Hepatocyte (in vitro differentiated cells): Measurements from ENCODE around the gene ZNF512. TPM values are rescaled to one million over a fixed set of nuclear protein-coding genes. Genes with fewer than 3 reads are reported as not detected.

Source experiments
- DNase-seq: peaks from one replicate; pipeline ENCODE4 v3.0.0-alpha.2; 2016; ENCODE audit warnings: low spot score
- H2AFZ ChIP-seq: fragments of 200-600 bp; sonication (generic); 2 replicates; pipeline ENCODE4 v1.6.0; 2016; ENCODE audit warnings: antibody characterized with exemption, mild to moderate bottlenecking
- H3K27ac ChIP-seq: fragments of 200-600 bp; sonication (generic); 2 replicates; pipeline ENCODE4 v1.5.1; 2016; ENCODE audit warnings: mild to moderate bottlenecking
- H3K27me3 ChIP-seq: fragments of 200-600 bp; sonication (generic); 2 replicates; pipeline ENCODE4 v1.6.1; 2016
- H3K36me3 ChIP-seq: fragments of 200-600 bp; sonication (generic); replicated peaks from 2 replicates; pipeline ENCODE4 v1.5.1; 2016; ENCODE audit warnings: low read depth; ENCODE audit not compliant: insufficient read depth
- H3K4me1 ChIP-seq: fragments of 200-600 bp; sonication (generic); 2 replicates; pipeline ENCODE4 v1.5.1; 2016; ENCODE audit warnings: mild to moderate bottlenecking, moderate library complexity; ENCODE audit not compliant: insufficient read depth
- H3K4me2 ChIP-seq: fragments of 200-600 bp; sonication (generic); 2 replicates; pipeline ENCODE4 v1.6.0; 2016
- H3K4me3 ChIP-seq: fragments of 200-600 bp; sonication (generic); 2 replicates; pipeline ENCODE4 v1.5.1; 2016; ENCODE audit warnings: mild to moderate bottlenecking
- H3K79me2 ChIP-seq: fragments of 200-600 bp; sonication (generic); 2 replicates; pipeline ENCODE4 v1.6.0; 2017; ENCODE audit warnings: mild to moderate bottlenecking
- H3K9me2 ChIP-seq: fragments of 200-600 bp; sonication (generic); replicated peaks from 2 replicates; pipeline ENCODE4 v1.6.0; 2017; ENCODE audit warnings: mild to moderate bottlenecking; ENCODE audit not compliant: insufficient read depth
- H3K9me3 ChIP-seq: fragments of 200-600 bp; sonication (generic); 2 replicates; pipeline ENCODE4 v1.5.1; 2016; ENCODE audit warnings: low read depth, mild to moderate bottlenecking
- H4K20me1 ChIP-seq: fragments of 200-600 bp; sonication (generic); 2 replicates; pipeline ENCODE4 v1.6.0; 2016; ENCODE audit warnings: mild to moderate bottlenecking; ENCODE audit not compliant: insufficient read depth, poor library complexity, severe bottlenecking
- EZH2 ChIP-seq: fragments of 200-600 bp; sonication (generic); IDR thresholded peaks from 2 replicates; pipeline ENCODE4 v1.6.1; 2016; ENCODE audit warnings: antibody characterized with exemption, mild to moderate bottlenecking, borderline replicate concordance
- EZH2phosphoT487 ChIP-seq: fragments of 200-600 bp; sonication (generic); IDR thresholded peaks from one replicate; pipeline ENCODE4 v1.6.1; 2018; ENCODE audit warnings: antibody characterized with exemption, mild to moderate bottlenecking, low read depth, moderate library complexity; ENCODE audit not compliant: unreplicated experiment, severe bottlenecking
- WGBS: methylation state at CpG from one replicate; pipeline ENCODE4 v1.1.6; 2016; ENCODE audit warnings: low lambda C conversion rate; ENCODE audit errors: missing lambda C conversion rate; 5-methylcytosine and 5-hydroxymethylcytosine counted together
- polyA plus RNA-seq: library from polyadenylated mRNA; unstranded; fragments of >200 nt; fragmentation: Nextera tagmentation; extraction: Ambion mirVana; gene quantifications from 2 replicates; pipeline ENCODE4 v1.2.1, GENCODE V29; 2016
- total RNA-seq: library from RNA; depleted of rRNA; stranded (reverse); fragments of >200 nt; gene quantifications from 2 replicates; pipeline ENCODE4 v1.2.3, GENCODE V29; 2014
- TF ChIP-seq, protein P1 (sequence below): fragments of 200-600 bp; sonication (generic); IDR thresholded peaks from 2 replicates; pipeline ENCODE4 v1.5.1; 2016; ENCODE audit warnings: antibody characterized with exemption, mild to moderate bottlenecking; ENCODE audit not compliant: poor library complexity

Gene ZNF512
- total and polyA plus RNA-seq, 2 experiments from 2014 or later = 19.9 to 27.7 TPM

DNA sequence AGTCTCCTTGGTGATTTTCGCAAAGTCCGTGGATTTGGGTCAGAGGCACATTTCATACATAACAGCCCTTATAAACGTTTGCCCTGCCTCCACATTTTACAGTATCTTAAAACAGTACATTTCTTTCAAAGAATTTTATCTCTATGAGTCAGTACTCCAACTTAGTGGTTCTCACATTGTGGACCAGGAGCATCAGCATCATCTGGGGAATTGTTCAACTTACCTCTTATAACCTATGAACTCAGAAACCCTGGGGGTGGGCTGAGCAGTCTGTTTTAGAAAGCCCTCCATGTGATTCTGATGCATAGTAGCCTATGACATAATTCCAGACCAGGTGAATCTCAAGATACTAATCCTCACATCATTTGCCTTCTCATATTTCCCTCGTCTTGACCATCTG is 68.2 kb downstream of the ZNF512 start:
- H3K27ac ChIP-seq = no peak overlapping the region
- no peak overlapping the region for H3K4me2 ChIP-seq
- H3K27me3 ChIP-seq = no peaks in the 10 kb centered on the region
- no peak overlapping the region for H2AFZ ChIP-seq
- no peaks in the 10 kb centered on the region for H4K20me1 ChIP-seq
- no peak for DNase-seq
- TF ChIP-seq EZH2phosphoT487 (no peak), EZH2 (no peak)
- TF ChIP-seq, protein P1, sequence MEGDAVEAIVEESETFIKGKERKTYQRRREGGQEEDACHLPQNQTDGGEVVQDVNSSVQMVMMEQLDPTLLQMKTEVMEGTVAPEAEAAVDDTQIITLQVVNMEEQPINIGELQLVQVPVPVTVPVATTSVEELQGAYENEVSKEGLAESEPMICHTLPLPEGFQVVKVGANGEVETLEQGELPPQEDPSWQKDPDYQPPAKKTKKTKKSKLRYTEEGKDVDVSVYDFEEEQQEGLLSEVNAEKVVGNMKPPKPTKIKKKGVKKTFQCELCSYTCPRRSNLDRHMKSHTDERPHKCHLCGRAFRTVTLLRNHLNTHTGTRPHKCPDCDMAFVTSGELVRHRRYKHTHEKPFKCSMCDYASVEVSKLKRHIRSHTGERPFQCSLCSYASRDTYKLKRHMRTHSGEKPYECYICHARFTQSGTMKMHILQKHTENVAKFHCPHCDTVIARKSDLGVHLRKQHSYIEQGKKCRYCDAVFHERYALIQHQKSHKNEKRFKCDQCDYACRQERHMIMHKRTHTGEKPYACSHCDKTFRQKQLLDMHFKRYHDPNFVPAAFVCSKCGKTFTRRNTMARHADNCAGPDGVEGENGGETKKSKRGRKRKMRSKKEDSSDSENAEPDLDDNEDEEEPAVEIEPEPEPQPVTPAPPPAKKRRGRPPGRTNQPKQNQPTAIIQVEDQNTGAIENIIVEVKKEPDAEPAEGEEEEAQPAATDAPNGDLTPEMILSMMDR = no peak
- no peaks in the 10 kb centered on the region for H3K9me2 ChIP-seq
- WGBS = 82% methylated on average over 4 of the region's 4 CpGs
- no peaks in the 10 kb centered on the region for H3K79me2 ChIP-seq
- H3K4me3 ChIP-seq = no peak overlapping the region
- no peaks in the 10 kb centered on the region for H3K36me3 ChIP-seq
- H3K9me3 ChIP-seq = no peaks in the 10 kb centered on the region
- no peaks in the 10 kb centered on the region for H3K4me1 ChIP-seq

DNA sequence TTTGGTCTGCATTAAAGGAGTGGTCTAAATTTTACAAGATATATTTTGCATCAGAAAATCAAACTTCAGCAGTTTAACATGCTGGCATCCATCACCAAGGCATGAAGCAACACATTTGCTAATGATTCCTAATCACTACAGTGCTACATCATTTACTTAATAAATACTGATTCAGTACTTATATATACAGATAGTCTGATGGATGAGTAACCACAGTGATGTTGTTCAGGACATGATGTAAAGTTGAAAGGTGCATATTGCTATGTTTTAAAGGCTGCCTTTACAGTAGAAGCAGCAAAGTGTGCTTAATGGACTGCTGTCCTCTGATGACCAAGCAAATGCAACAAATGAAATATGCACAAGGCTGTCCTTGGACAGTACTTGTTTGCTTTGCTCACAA is 69.5 kb downstream of the ZNF512 start:
- Histone ChIP-seq H3K79me2 (no peaks in the 10 kb centered on the region), H3K36me3 (no peaks in the 10 kb centered on the region), H3K27me3 (no peaks in the 10 kb centered on the region), H2AFZ (no peak overlapping the region), H4K20me1 (no peaks in the 10 kb centered on the region), H3K9me3 (no peaks in the 10 kb centered on the region), H3K9me2 (no peaks in the 10 kb centered on the region), H3K4me1 (no peaks in the 10 kb centered on the region), H3K27ac (no peak overlapping the region), H3K4me2 (no peak overlapping the region), H3K4me3 (no peak overlapping the region)
- DNase-seq = no peak
- TF ChIP-seq EZH2phosphoT487 (no peak), EZH2 (no peak)
- TF ChIP-seq, protein P1 = no peak

DNA sequence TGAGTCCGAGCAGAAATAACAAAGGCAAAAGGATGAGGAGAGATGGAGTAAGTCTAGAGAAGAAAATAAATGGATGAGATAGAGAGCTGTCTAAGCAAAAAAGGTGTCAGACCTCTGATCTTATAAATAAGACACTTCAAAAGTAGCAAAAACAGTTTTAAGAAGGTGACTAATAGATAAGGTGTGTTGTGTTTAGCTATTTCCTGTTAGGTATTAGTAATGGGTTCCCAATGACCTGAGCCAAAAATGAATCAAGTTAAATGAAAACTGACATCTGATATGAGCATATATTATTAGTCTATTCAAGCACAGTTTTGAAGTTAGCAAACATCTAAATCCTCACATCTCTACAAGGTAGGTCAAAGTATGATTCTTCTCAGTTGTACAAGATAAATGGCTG is 69.9 kb downstream of the ZNF512 start:
- DNase-seq = no peak
- Histone ChIP-seq H4K20me1 (no peaks in the 10 kb centered on the region), H3K79me2 (no peaks in the 10 kb centered on the region), H3K4me3 (no peak overlapping the region), H3K4me1 (no peaks in the 10 kb centered on the region), H3K4me2 (no peak overlapping the region), H3K9me2 (no peaks in the 10 kb centered on the region), H3K27me3 (no peaks in the 10 kb centered on the region), H2AFZ (no peak overlapping the region), H3K9me3 (no peaks in the 10 kb centered on the region), H3K27ac (no peak overlapping the region), H3K36me3 (no peaks in the 10 kb centered on the region)
- TF ChIP-seq, protein P1 = no peak
- TF ChIP-seq EZH2phosphoT487 = no peak
- no peak for TF ChIP-seq EZH2
- 100% methylated on average over 1 of the region's 1 CpG for WGBS

DNA sequence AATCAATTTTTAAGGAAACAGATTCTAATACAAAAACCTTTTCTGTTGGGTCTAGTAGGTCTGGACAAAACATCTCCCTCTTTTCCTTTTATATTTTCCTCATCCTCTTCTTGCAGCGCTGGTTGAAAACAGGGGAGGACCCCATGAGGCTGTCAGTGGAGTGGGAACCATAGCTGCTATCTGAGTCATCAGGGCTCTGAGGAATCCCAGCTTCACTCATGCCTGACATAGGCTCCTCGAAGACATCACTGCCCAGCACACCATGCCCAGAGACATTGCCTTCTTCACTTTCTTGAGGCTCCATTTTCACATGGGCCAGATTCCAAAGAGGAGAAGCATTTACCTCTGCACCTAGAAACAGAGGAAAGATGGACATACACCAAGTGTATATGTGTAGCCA is 70.6 kb downstream of the ZNF512 start:
- Histone ChIP-seq H3K9me2 (no peaks in the 10 kb centered on the region), H3K79me2 (no peaks in the 10 kb centered on the region), H3K27ac (no peak overlapping the region), H3K9me3 (no peaks in the 10 kb centered on the region), H3K36me3 (no peaks in the 10 kb centered on the region), H4K20me1 (no peaks in the 10 kb centered on the region), H3K4me2 (no peak overlapping the region), H3K27me3 (no peaks in the 10 kb centered on the region), H3K4me1 (no peaks in the 10 kb centered on the region), H2AFZ (no peak overlapping the region), H3K4me3 (no peak overlapping the region)
- TF ChIP-seq EZH2 (no peak), EZH2phosphoT487 (no peak)
- TF ChIP-seq, protein P1 = no peak
- no peak for DNase-seq
- WGBS = 93% methylated on average over 2 of the region's 2 CpGs
